HCT116 (cell line): ENCODE results near the gene FKBP2. TPM values are rescaled to one million over a fixed set of nuclear protein-coding genes. Genes with fewer than 3 reads are reported as not detected.

ENCODE experiments used
- ATAC-seq: fragments of 200-7000 bp; cut with Tn5 transposase; 2 replicates; pipeline ENCODE4 v1.9.1; 2020; ENCODE audit warnings: mild to moderate bottlenecking, moderate library complexity
- BruUV-seq: library from RNA; stranded (reverse); fragments of 400-500 nt; replicated peaks from 2 replicates; lab custom pipeline; 2021; lab: Mats Ljungman, UMichigan
- CTCF ChIA-PET: fragments of 300-600 bp; sonication (Branson Sonifier 250); formaldehyde crosslinking; loops from one replicate; lab custom pipeline; 2021; ENCODE audit warnings: antibody characterized with exemption; lab: Charles Lee
- POLR2A ChIA-PET: fragments of 300-600, 350-600 bp; sonication (Branson Sonifier 250); formaldehyde crosslinking; loops from one replicate; lab custom pipeline; 2021; ENCODE audit warnings: antibody characterized with exemption; lab: Charles Lee
- RAD21 ChIA-PET, 2 experiments: fragments of 300-600 bp; sonication (Branson Sonifier 250); formaldehyde crosslinking; loops; one replicate each; lab custom pipeline; 2023; ENCODE audit warnings: low total read pairs in 2 of 2; ENCODE audit not compliant: uncharacterized antibody in 2 of 2, unreplicated experiment in 2 of 2, low non-redundant PET in 1 of 2; lab: Charles Lee
- DNase-seq: peaks from one replicate; pipeline ENCODE4 v3.0.0-alpha.2; 2010; ENCODE audit warnings: low read depth, low spot score
- H2AFZ ChIP-seq: fragments of 200-600 bp; shearing (Covaris generic), sonication (generic); 2 replicates; pipeline ENCODE4 v1.6.1; 2017; ENCODE audit warnings: low read depth, mixed run types, mixed read lengths, antibody characterized with exemption, low read length; ENCODE audit not compliant: poor library complexity, severe bottlenecking
- H3K27ac ChIP-seq: 2 replicates; pipeline ENCODE4 v1.5.1; 2012; ENCODE audit warnings: low read depth, low read length
- H3K27me3 ChIP-seq: fragments of 200-600 bp; sonication (generic); 2 replicates; pipeline ENCODE4 v1.6.1; 2016; ENCODE audit warnings: mixed run types, low read length, mixed read lengths; ENCODE audit not compliant: insufficient read depth
- H3K36me3 ChIP-seq, 2 experiments: fragments of 200-500 bp in 1 of 2; fragments of 200-600 bp in 1 of 2; sonication (Bioruptor generic) in 1 of 2; sonication (generic) in 1 of 2; 2 replicates each; pipeline versions ENCODE4 v1.5.1 to v1.6.1; 2014 to 2016; ENCODE audit warnings: low read length in 2 of 2, inconsistent platforms in 1 of 2, mixed read lengths in 1 of 2, mixed run types in 1 of 2; ENCODE audit not compliant: insufficient read depth in 2 of 2, control insufficient read depth in 1 of 2
- H3K4me1 ChIP-seq, 2 experiments: fragments of 200-600 bp in 1 of 2; sonication (generic) in 1 of 2; 2 replicates each; pipeline versions ENCODE4 v1.5.1 to v1.6.1; 2012 to 2017; ENCODE audit warnings: low read length in 2 of 2, inconsistent platforms in 1 of 2, mild to moderate bottlenecking in 1 of 2, mixed read lengths in 1 of 2, mixed run types in 1 of 2, moderate library complexity in 1 of 2; ENCODE audit not compliant: insufficient read depth in 2 of 2, control insufficient read depth in 1 of 2
- H3K4me2 ChIP-seq: fragments of 200-600 bp; sonication (generic); 2 replicates; pipeline ENCODE4 v1.6.1; 2017; ENCODE audit warnings: mixed run types, low read length, mixed read lengths
- H3K4me3 ChIP-seq, 2 experiments: fragments of 200-600 bp in 1 of 2; sonication (generic) in 1 of 2; replicated peaks in 1 of 2; 2 replicates each; pipeline ENCODE4 v1.5.1; 2011 to 2016; ENCODE audit warnings: low read length in 2 of 2, control low read depth in 1 of 2, low read depth in 1 of 2, mild to moderate bottlenecking in 1 of 2, mixed read lengths in 1 of 2, mixed run types in 1 of 2
- H3K79me2 ChIP-seq: fragments of 200-600 bp; sonication (generic); 2 replicates; pipeline ENCODE4 v1.6.1; 2017; ENCODE audit warnings: mild to moderate bottlenecking, mixed run types, low read length, moderate library complexity, mixed read lengths; ENCODE audit not compliant: insufficient read depth
- H3K9ac ChIP-seq: fragments of 200-600 bp; sonication (generic); 2 replicates; pipeline ENCODE4 v1.6.1; 2016; ENCODE audit warnings: low read length, mixed read lengths
- H3K9me2 ChIP-seq: fragments of 200-600 bp; sonication (generic), shearing (Covaris generic); 2 replicates; pipeline ENCODE4 v1.6.1; 2017; ENCODE audit warnings: mixed run types, mild to moderate bottlenecking, moderate library complexity; ENCODE audit not compliant: insufficient read depth
- H3K9me3 ChIP-seq, 2 experiments: fragments of 200-500 bp in 1 of 2; fragments of 200-600 bp in 1 of 2; sonication (Bioruptor generic) in 1 of 2; sonication (generic) in 1 of 2; 2 replicates each; pipeline ENCODE4 v1.6.1; 2014 to 2017; ENCODE audit warnings: low read length in 2 of 2, mixed read lengths in 2 of 2, inconsistent platforms in 1 of 2, low read depth in 1 of 2, mild to moderate bottlenecking in 1 of 2, mixed run types in 1 of 2, moderate library complexity in 1 of 2; ENCODE audit not compliant: control insufficient read depth in 1 of 2, insufficient read depth in 1 of 2
- H4K20me1 ChIP-seq: fragments of 200-600 bp; sonication (generic), shearing (Covaris generic); 2 replicates; pipeline ENCODE4 v1.6.1; 2017; ENCODE audit warnings: mixed run types, mild to moderate bottlenecking, moderate library complexity; ENCODE audit not compliant: insufficient read depth
- CTCF ChIP-seq, 3 experiments: fragments of 200-600 bp in 1 of 3; sonication (generic) in 1 of 3; IDR thresholded peaks in 2 of 3; conservative IDR thresholded peaks in 1 of 3; 2 replicates each; pipeline ENCODE4 v1.5.1; 2012 to 2017; ENCODE audit warnings: low read depth in 2 of 3, low read length in 2 of 3, antibody characterized with exemption in 1 of 3, borderline replicate concordance in 1 of 3, control low read depth in 1 of 3, mild to moderate bottlenecking in 1 of 3, mixed read lengths in 1 of 3, mixed run types in 1 of 3, moderate library complexity in 1 of 3; ENCODE audit not compliant: insufficient read depth in 1 of 3
- EGR1 ChIP-seq: IDR thresholded peaks from 2 replicates; pipeline ENCODE4 v1.6.1; 2012; ENCODE audit warnings: low read depth
- EZH2 ChIP-seq: fragments of 200-600 bp; sonication (generic); IDR thresholded peaks from 2 replicates; pipeline ENCODE4 v1.6.1; 2017; ENCODE audit warnings: antibody characterized with exemption, mixed run types
- EZH2phosphoT487 ChIP-seq: fragments of 200-600 bp; IDR thresholded peaks from 2 replicates; pipeline ENCODE4 v1.6.1; 2018; ENCODE audit warnings: antibody characterized with exemption, borderline replicate concordance
- JUND ChIP-seq: IDR thresholded peaks from 2 replicates; pipeline ENCODE4 v1.6.1; 2012
- MAX ChIP-seq: IDR thresholded peaks from 2 replicates; pipeline ENCODE4 v1.6.1; 2012
- POLR2A ChIP-seq: IDR thresholded peaks from 2 replicates; pipeline ENCODE4 v1.7.0; 2011; ENCODE audit warnings: borderline replicate concordance; ENCODE audit not compliant: insufficient read depth, insufficient read length; ENCODE audit errors: extremely low read depth
- POLR2AphosphoS5 ChIP-seq: IDR thresholded peaks from 2 replicates; pipeline ENCODE4 v1.6.1; 2011; ENCODE audit warnings: mild to moderate bottlenecking, low read depth, low read length, moderate library complexity
- RAD21 ChIP-seq: IDR thresholded peaks from 2 replicates; pipeline ENCODE4 v1.6.1; 2012; ENCODE audit warnings: low read depth, mild to moderate bottlenecking
- SIN3A ChIP-seq: IDR thresholded peaks from 2 replicates; pipeline ENCODE4 v1.6.1; 2012; ENCODE audit warnings: low read depth
- SP1 ChIP-seq: IDR thresholded peaks from 2 replicates; pipeline ENCODE4 v1.6.1; 2012; ENCODE audit warnings: low read depth
- TCF7L2 ChIP-seq: IDR thresholded peaks from 2 replicates; pipeline ENCODE4 v1.7.0; 2011; ENCODE audit warnings: borderline replicate concordance, inconsistent platforms; ENCODE audit not compliant: insufficient read depth, insufficient read length; ENCODE audit errors: extremely low read depth
- ZNF274 ChIP-seq: fragments of 200-500 bp; sonication (Bioruptor generic); IDR thresholded peaks from 2 replicates; pipeline ENCODE4 v1.6.1; 2014; ENCODE audit warnings: mild to moderate bottlenecking, low read depth, low read length, inconsistent platforms
- intact Hi-C: fragments of 100-400 bp; cut with micrococcal nuclease; formaldehyde crosslinking; loops from 2 replicates; pipeline ENCODE4 v1.10.0; 2022
- total RNA-seq: library from RNA; stranded (reverse); gene quantifications from one replicate; pipeline ENCODE4 v1.2.1, GENCODE V29; 2021; ENCODE audit not compliant: unreplicated experiment
- TF ChIP-seq, protein P1 (sequence below): IDR thresholded peaks from 2 replicates; pipeline ENCODE4 v1.6.1; 2011; ENCODE audit warnings: mild to moderate bottlenecking, low read length, moderate library complexity; ENCODE audit not compliant: insufficient replicate concordance; ENCODE audit errors: extremely low read depth

The FKBP2 gene
- total RNA-seq, 1 experiment from 2014 or later = 69.2 TPM

- TF ChIP-seq TCF7L2 (no peak), EZH2phosphoT487 (no peak), SIN3A (no peak), ZNF274 (no peak), SP1 (no peak)
- TF ChIP-seq, protein P1, sequence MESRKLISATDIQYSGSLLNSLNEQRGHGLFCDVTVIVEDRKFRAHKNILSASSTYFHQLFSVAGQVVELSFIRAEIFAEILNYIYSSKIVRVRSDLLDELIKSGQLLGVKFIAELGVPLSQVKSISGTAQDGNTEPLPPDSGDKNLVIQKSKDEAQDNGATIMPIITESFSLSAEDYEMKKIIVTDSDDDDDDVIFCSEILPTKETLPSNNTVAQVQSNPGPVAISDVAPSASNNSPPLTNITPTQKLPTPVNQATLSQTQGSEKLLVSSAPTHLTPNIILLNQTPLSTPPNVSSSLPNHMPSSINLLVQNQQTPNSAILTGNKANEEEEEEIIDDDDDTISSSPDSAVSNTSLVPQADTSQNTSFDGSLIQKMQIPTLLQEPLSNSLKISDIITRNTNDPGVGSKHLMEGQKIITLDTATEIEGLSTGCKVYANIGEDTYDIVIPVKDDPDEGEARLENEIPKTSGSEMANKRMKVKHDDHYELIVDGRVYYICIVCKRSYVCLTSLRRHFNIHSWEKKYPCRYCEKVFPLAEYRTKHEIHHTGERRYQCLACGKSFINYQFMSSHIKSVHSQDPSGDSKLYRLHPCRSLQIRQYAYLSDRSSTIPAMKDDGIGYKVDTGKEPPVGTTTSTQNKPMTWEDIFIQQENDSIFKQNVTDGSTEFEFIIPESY = no peak
Observed at GRCh38 chr11:64198511-64198910, 42.4 kb upstream of the FKBP2 start (continued).

GRCh38 chr11:64201543-64201942 is 39.4 kb upstream of the FKBP2 start:
- peaks cover 64 to 73% of the 10 kb centered on the region in 2 experiments for H3K36me3 ChIP-seq
- POLR2A ChIA-PET = no interaction called here

More at GRCh38 chr11:64201543-64201942, 39.4 kb upstream of the FKBP2 start:
- BruUV-seq = no TSS peak
- Histone ChIP-seq H3K27ac (no peak overlapping the region), H3K9me3 (no peaks in the 10 kb centered on the region), H3K4me1 (peaks cover 0 to 8% of the 10 kb centered on the region in 2 experiments; a peak in 1 of 4 replicates), H3K9ac (no peak overlapping the region), H3K4me3 (no peak overlapping the region), H4K20me1 (no peaks in the 10 kb centered on the region), H3K79me2 (peaks cover 57% of the 10 kb centered on the region), H3K4me2 (no peak overlapping the region), H3K9me2 (no peaks in the 10 kb centered on the region), H3K27me3 (no peaks in the 10 kb centered on the region), H2AFZ (no peak overlapping the region)
- ChIA-PET CTCF (interaction anchor here (1.4 kb wide), 1 partner anchor 15 kb away, joined by 3 read pairs; no protein-coding TSS in a partner anchor), RAD21 (no interaction called here)
- intact Hi-C loops = no loop called here
- no peak for TF ChIP-seq EGR1
- TF ChIP-seq POLR2A = no peak
- no peak for TF ChIP-seq EZH2
- TF ChIP-seq POLR2AphosphoS5 = no peak
- TF ChIP-seq RAD21 = no peak
- no peak for TF ChIP-seq CTCF (IDR thresholded peaks at IDR 0.05 in 2 of 3, conservative IDR thresholded peaks at IDR 0.05 in 1 of 3; ENCODE audit: borderline replicate concordance in 1 of 3, insufficient read depth in 1 of 3, low read depth in 2 of 3, low read length in 2 of 3)
- TF ChIP-seq JUND = no peak
- no peak for TF ChIP-seq MAX
- DNase-seq = no peak
- no peak for ATAC-seq
